ENCODE measurements around the gene SUFU.
"Not testable (repeated sequence)": the region's sequence is repeated elsewhere in the genome, so short reads cannot be mapped to it uniquely, and the experiment has no call there.

SUFU gene

GRCh38 chr10:102480396-102480795 is 23.4 kb upstream of the SUFU start:
- no peak for DNase-seq

- DNase-seq: no peak
Observed at GRCh38 chr10:102484021-102484420, 19.8 kb upstream of the SUFU start.

GRCh38 chr10:102485093-102485784 is 18.5 kb upstream of the SUFU start:
- no peak for DNase-seq

- DNase-seq: no peak
Observed at GRCh38 chr10:102491136-102491535, 12.6 kb upstream of the SUFU start.

GRCh38 chr10:102492344-102492939 is 11.3 kb upstream of the SUFU start:
- no peak for DNase-seq

GRCh38 chr10:102492983-102493382 is 10.8 kb upstream of the SUFU start:
- DNase-seq: no peak

- DNase-seq: no peak
Observed at GRCh38 chr10:102493771-102494170, 10.0 kb upstream of the SUFU start.

GRCh38 chr10:102497545-102497944 is 6.2 kb upstream of the SUFU start:
- no peak for DNase-seq

GRCh38 chr10:102499356-102499755 is 4.4 kb upstream of the SUFU start:
- DNase-seq: no peak

- DNase-seq: not testable (repeated sequence)
Observed at GRCh38 chr10:102500686-102501085, 3.1 kb upstream of the SUFU start.

GRCh38 chr10:102501201-102502028 is 2.4 kb upstream of the SUFU start:
- DNase-seq: no peak

GRCh38 chr10:102502029-102502336 is 1.8 kb upstream of the SUFU start:
- peak; percentile 76 for DNase-seq

- DNase-seq: peak; percentile 84
Observed at GRCh38 chr10:102502337-102503151, 1.2 kb upstream of the SUFU start, which contains the start of gene ACTR1A. Gene ACTR1A, minus strand, starts transcription at chr10:102502712. Its CDS starts 65 bp downstream, at chr10:102502647.

GRCh38 chr10:102504179-102504975 is 605 bp downstream of the SUFU start:
- DNase-seq: no peak

GRCh38 chr10:102504976-102505300 is 1.2 kb downstream of the SUFU start:
- no peak for DNase-seq

GRCh38 chr10:102505462-102506115 is 1.8 kb downstream of the SUFU start:
- DNase-seq: no peak

- DNase-seq: no peak
Observed at GRCh38 chr10:102507521-102507920, 3.7 kb downstream of the SUFU start.

GRCh38 chr10:102508506-102508905 is 4.7 kb downstream of the SUFU start:
- DNase-seq: no peak

- DNase-seq: no peak
Observed at GRCh38 chr10:102509387-102509786, 5.6 kb downstream of the SUFU start.

- DNase-seq: no peak
Observed at GRCh38 chr10:102511583-102512274, 8.0 kb downstream of the SUFU start.
